GM18505 (cell line): Measurements from ENCODE around the gene DUSP3.

Experiments
- ATAC-seq: cut with Tn5 transposase; IDR thresholded peaks from one replicate; pipeline ENCODE4 v1.9.1; 2021; ENCODE audit not compliant: unreplicated experiment
- POLR2A ChIP-seq: IDR thresholded peaks from 4 replicates; pipeline ENCODE4 v1.6.1; 2011; ENCODE audit warnings: borderline replicate concordance; ENCODE audit not compliant: insufficient read depth, insufficient read length; ENCODE audit errors: extremely low read depth

The DUSP3 gene

GRCh38 chr17:43778337-43779144, at the start of gene DUSP3:
DUSP3 (minus strand) TSS chr17:43778977; CDS start chr17:43778924, 53 bp downstream.
- ATAC-seq, result peak; percentile 77
- TF ChIP-seq POLR2A, result peak; percentile 55

DNA sequence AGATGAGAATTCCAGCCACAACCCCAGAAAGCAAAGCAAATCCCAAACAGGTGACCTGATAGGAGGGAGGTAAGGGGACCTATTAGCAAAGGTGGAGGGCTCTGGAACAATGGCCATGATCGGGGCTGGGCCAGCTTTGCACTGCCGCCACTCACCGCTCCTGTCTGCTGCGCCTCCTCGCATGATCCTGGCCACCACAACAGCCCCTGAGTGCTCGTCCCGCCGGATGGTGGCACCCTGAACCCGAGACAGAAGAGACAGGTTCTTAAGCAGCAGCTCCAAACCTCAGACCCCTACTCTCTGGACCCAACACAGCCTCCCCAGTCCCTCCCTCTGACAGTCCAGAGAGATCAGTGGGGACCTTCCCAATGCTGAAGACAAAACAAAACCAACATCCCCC, 48.8 kb upstream of the DUSP3 start:
- ATAC-seq, result no peak
- TF ChIP-seq POLR2A, result no peak

GRCh38 chr17:43826206-43826605, 47.4 kb upstream of the DUSP3 start:
- ATAC-seq, result no peak
- TF ChIP-seq POLR2A, result no peak

GRCh38 chr17:43825567-43825966, 46.8 kb upstream of the DUSP3 start:
- ATAC-seq, result no peak

GRCh38 chr17:43823350-43824084, 44.7 kb upstream of the DUSP3 start:
- ATAC-seq, result no peak
- no peak for TF ChIP-seq POLR2A

More at GRCh38 chr17:43825567-43825966, 46.8 kb upstream of the DUSP3 start:
- TF ChIP-seq POLR2A, result no peak

- ATAC-seq, result no peak
- no peak for TF ChIP-seq POLR2A
Measured at GRCh38 chr17:43822570-43823190, 43.9 kb upstream of the DUSP3 start.

GRCh38 chr17:43820759-43821158, 42.0 kb upstream of the DUSP3 start:
- no peak for TF ChIP-seq POLR2A
- ATAC-seq, result no peak

DNA sequence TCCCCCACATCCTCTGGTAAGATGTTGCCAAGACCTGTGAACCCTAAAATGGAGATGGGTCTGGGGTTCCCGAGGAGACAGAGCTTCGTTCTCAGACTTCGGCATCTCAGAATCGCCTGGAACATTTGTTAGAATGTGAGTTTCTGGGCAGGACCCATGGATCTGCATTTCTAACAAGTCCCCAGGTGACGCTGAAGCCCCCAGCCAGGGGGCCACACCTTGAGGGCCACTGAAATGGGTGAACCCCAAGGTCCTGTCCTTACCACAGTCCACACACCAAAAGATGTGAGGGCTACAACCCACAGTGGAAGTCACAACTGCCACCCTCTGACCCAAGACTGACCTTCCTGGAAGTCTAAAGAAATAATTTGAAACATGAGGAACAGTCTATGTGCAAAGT, 40.2 kb upstream of the DUSP3 start:
- no peak for TF ChIP-seq POLR2A
- no peak for ATAC-seq

DNA sequence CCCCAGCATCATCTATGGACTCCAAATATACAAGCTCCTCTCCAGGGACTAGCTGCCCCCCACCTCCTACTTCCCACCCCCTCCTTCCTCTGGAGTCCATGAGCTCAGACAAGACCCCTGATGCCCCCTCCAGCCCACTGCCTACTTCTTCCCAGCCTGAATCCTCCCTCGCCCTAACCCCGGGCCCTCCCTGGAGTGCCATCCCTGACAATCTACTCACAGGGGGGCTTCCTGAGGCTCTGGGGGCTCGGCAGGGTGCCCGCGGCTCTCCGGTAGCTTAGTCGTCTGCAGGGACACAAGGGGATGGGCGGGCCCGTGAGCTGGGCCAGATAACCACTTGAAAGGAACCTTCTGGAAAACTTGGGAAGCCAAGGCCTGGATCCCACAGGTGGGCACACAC, 39.0 kb upstream of the DUSP3 start:
- TF ChIP-seq POLR2A, result no peak
- no peak for ATAC-seq

- no peak for ATAC-seq
- no peak for TF ChIP-seq POLR2A
Measured at GRCh38 chr17:43816336-43817320, 37.9 kb upstream of the DUSP3 start.

DNA sequence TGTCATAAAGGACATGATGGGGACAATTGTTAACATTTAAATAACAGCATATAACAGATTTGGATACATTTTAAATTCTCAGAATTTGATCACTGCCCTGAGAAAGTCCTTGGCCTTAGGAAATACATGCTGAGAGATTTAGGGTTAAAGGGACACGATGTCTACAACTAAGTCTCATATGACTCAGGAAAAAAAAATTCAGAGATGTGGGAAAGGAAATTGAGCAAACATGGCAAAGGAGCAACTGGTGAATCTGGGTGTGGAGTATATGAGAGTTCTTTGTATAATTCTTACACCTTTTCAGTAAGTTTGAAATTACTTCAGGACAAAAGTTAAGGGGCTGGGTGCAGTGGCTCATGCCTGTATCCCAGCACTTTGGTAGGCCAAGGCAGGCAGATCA, 35.9 kb upstream of the DUSP3 start:
- no peak for TF ChIP-seq POLR2A
- no peak for ATAC-seq

- no peak for ATAC-seq
- no peak for TF ChIP-seq POLR2A
Measured at GRCh38 chr17:43814026-43814425, 35.2 kb upstream of the DUSP3 start.
